Fibroblast of skin of scalp (primary cell): ENCODE data around the gene DNAJB14.

Experiments
- DNase-seq: peaks from one replicate; pipeline ENCODE4 v3.0.0-alpha.2; 2013

Gene DNAJB14

DNA sequence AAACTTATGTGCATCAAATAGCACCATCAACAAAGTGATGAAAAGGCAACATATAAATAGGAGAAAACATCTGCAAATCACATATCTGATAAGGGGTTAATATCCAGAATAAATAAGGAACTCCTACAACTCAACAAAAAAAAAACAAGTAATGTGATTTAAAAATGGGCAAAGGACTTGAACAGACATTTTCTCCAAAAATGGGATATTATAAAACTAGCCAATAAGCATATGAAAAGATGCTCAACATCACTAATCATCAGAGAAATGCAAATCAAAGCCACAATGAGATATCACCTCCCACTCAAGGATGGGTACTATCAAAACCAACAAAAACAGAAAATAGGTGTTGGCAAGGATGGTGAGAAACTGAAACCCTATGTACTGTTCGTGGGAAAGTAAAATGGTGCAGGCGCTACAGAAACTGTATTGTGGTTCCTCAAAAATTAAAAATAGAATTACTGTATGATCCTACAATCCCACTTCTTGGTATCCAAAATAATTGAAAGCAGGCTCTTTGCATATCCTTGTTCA, 2.4 kb downstream of the DNAJB14 start:
- DNase-seq = no peak

DNA sequence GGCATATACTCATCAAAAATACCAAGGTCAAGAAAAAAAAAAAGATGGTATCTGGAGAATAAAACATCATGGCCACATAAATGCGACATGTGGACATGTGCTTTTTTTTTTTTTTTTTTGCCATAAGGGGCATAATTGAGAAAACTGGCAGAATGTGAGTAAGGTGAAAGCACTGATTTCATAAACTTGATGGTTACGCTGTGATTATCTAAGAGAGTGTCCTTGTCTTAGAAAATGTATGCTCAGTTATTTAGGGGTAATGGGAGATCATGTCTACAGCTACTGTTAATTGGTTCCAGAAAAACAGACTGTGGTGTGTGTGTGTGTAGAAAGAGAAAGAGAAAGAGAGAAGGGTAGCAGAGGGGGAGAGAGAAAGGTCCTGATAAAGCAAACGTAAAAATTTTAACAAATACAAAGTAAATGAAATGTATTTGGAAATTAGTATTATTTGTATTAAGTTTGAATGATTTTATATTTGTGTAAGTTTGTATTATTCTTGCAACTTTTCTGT, 8.1 kb downstream of the DNAJB14 start:
- no peak for DNase-seq

DNA sequence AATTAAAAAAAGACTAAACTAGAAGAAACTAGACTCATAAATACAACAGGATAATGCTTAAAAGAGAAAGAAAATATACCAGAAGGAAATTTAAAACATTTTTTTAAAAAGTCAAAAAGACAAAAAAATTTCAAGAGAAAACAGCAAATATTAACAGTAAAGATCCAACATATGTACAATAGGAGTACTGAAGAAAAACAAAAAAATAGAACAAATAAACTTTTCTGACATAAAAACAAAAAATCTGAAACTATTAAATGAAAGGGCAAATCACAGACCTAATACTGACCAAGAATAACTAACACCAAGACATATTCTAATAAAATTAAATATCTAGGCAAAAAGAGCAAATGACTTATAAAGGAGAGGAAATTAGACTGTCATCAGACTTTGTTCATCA, 11.5 kb downstream of the DNAJB14 start:
- no peak for DNase-seq

DNA sequence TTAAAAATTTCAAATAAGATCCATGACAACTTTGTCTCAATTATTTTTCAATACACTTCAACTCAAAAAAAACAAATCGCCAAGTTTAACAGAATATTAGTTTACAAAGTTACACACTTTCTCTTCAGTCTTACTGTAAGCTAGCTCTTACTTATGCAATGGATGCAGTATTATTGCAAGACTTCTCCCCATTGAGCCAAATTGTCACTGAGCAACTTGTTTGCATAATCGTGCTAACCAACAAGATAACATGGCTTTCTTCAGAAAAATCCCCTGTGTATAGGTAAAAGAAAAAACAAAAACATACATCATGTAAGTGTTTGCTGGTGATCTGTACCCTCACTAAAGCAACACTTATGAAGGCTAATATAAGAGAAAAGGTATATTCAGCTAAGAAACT, 18.9 kb downstream of the DNAJB14 start:
- no peak for DNase-seq

DNA sequence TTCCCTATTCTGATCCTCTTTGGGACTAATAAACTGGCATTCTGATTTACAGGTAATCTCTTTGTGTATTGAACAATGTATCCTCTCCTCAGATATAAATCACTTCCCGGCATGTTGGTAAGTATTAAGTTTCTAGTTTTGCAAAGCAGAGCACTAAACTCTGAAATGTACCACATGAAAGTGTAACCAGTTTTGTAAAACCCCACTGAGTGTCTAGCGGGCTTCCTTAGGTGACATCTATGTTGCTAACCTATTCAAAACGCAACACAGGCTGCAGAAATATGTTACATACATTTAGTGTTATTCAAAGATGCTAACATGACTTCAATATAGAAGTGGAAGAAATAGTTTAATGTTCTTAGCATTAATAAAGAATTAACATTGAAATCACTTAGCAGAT, 25.2 kb downstream of the DNAJB14 start:
- DNase-seq = no peak

DNA sequence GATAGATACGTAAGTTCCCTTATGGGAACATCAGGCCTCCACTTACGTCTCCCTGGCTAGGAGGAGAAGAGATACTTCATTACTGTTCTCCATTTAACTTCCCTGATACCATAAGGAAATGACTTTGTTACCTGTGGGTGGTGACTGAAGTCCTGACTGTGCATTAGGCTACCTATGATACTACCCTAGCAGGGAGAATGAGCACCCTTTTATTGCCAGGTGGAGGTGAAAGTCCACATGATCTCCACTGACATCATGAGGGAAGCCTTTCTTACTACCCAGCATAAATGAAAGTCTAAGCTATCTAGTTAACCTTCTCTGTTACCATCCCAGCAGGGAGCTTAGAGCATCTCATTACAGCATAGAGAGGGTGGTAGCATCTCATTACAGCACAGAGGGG, 27.8 kb downstream of the DNAJB14 start:
- DNase-seq = no peak

DNA sequence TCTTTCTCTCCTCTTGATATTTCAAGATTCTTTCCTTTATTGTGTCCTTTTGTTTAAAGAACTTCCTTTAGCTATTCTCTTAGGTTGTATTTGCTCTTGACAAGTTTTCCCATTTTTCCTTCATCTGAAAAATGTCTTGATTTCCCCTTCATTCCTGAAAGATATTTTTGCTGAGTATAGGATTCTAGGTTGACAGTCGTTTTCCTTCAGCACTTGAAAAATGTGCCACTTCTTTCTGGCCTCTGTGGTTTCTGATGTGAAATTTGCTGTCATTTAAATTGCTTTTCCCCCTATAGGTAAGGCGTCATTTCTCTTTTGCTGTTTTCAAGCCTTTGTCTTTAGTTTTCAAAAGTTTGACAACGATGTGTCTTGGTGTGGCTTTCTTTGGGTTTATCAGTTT, 28.8 kb downstream of the DNAJB14 start:
- DNase-seq = no peak

DNA sequence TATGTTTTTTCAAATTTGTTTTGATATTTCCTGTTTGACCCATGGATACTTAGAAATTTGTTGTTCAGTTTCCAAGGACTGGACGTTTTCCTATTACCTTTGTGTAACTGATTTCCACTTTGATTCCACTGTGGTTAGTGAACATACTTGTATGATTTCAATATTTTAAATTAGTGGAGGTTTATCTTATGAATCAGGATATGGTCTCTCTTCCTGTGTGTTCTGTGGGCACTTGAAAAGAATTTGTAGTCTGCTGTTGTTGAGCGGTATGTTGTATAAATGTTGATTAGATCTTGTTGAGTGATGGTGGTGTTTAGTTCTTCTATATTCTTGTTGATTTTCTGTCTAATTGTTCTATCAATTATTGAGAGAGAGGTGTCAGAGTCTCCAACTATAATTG, 31.0 kb downstream of the DNAJB14 start:
- peak; percentile 4 for DNase-seq

DNA sequence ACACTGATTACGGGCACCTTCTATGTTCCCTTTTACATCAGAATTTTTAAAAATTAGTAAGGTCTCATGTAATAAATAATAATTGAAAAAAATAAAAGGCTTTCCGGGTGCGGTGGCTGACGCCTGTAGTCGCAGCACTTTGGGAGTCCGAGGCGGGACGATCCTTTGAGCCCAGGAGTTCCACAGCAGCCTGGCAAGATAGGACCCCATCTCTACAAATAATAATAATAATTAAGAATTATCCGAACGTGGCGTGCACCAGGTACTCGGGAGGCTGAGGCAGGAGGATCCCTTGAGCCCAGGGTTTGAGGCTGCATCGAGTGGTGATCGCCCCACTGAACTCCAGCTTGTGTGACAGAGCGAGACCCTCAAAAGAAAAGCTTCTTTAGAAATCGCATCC, 51.4 kb downstream of the DNAJB14 start:
- no peak for DNase-seq

DNA sequence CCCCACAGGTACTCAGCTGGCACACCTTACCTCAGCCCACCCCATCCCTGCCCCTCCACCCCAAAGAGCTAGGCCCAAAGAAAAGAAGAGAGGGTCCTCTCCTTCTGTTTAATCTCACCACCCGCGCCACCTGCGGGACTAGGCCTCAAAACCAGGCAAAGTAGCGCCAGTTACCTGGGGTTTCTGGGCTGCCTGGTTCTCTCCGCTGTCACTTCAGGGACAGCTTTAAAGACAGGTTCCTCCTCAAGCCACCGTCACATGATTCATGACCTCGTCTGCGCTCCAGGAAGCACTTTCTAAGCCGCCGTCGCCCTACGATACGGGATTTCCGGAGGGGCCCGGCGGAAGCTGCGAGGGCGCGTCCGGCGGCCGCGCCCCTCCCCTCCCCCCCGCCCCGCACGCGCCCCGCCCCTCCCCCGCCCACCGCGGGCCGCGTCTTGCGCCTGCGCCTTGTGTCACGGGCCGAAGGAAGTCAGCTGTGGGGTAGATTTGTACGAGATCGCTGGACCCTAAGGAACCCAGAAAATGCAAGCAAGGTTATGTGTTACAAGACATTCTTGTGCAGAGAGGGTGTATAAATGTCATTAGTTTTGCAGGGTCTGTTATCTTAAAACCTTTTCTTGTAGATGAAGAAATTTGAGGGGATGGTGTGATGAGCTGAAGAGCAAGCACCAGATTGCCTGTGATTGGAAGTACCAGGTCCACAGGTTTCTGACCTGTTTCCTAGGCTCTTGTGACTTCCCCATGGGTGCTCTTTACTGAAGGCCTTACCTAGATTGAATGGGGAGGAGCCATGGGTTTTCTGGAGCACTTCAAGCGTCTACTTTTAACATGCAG, 52.0 kb downstream of the DNAJB14 start, which contains the start of gene LAMTOR3:
Gene LAMTOR3 (minus strand): TSS at position 267 of the 837 bp plus-strand sequence. CDS start 464 bp downstream, outside the sequence.
- peak; percentile 92 for DNase-seq

DNA sequence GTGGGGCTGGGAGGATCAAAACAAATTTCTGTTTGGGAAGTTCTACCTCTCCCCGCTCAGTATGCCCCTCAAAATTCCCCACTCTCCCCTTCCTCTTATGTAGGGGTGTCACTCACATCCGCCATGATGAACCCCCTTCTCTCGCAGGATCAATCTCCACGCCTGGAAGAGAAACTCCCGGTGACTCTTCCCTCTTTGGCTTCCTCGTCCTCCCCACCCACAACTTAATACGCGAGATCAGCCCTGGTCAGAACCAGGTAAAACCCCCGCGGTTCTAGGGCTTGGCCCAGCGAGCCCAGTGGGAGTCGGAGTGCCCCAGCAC, 52.6 kb downstream of the DNAJB14 start:
- DNase-seq = no peak

DNA sequence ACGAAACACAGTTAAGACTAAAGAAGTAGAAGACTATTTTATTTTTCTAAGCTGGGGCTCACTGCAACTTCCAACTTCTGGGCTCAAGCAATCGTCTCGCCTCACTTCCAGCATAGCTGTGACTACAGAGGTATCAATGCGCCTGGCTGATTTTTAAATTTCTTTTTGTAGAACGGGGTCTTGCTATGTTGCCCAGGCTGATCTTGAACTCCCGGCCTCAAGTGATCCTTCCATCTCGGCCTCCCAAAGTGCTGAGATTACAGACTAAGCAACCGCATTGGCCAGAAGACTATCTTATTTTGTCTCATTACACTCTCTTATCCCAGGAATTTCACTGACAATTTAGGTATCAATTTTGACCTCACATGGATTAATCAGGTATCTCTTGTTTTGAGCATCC, 53.4 kb downstream of the DNAJB14 start:
- no peak for DNase-seq

DNA sequence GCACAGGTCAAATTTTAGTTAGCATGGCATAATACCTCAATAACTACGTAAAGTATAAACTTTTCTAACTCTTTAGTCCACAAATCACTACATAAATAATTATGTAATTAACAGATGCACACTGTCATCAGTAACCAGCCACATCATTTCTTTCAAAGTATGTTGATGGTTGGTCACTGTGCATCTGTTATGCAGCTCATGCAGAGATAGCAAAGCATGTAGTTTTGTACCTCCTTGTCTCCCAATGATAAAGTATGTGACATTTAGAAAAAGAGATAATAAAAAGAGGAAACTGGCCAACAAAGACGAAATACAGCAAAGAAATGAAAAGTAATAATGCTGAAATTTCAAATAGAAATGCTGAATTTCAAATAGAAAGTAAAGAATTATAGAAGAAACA, 55.1 kb downstream of the DNAJB14 start:
- DNase-seq = no peak

DNA sequence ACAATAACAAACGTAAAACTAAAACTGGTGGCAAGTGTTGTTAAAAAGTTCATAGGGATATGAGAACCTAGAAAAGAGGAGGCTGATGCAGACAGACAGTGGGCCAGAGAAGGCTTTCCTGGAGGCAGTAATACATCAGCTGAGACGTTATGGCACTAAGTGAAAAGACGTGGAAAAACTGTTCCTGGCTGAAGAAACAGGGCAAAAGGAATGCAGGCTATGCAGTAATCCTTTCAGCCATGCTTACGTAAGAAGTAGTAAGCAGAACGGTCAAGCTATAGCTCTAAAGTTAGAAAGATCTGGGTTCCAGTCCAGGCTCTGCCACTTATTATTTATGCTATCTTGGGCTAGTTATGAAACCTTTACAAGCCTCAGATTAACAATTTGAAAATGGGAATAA, 58.6 kb downstream of the DNAJB14 start:
- no peak for DNase-seq

DNA sequence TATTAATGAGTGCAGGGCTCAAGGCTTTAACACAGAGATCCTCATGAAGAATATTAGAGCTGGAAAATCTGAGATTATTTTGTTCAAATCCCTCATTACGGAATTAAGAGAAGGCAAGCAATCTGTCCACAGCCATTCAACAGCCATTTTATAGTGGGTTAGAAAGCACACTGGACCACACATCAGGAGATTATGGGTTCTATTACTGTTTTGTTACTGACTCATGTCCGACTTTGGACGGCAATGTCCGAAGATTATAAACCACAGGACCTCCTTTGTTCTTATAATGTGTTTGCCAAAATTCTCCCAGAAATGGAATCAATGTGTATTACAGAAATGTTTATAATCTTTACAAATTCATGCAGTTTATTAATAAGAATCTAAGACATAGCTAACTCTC, 60.3 kb downstream of the DNAJB14 start:
- no peak for DNase-seq

DNA sequence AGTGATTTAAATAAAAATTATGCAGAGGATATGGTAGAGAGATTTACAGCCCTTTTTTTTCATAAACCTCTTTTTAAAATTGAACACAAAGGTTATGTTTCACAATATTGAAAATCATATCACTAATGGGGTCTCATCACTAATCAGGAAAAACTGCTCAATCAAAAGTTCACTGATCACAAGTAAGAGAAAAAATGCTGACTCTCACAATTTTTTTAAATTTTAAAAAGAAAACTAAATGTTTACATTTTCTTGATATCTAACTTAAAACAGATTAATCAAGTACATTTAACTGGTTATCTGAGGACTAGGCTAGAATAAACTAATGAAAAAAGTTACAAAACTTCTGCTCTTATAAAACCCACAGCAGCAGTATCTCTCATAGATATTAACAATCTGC, 60.7 kb downstream of the DNAJB14 start:
- no peak for DNase-seq

DNA sequence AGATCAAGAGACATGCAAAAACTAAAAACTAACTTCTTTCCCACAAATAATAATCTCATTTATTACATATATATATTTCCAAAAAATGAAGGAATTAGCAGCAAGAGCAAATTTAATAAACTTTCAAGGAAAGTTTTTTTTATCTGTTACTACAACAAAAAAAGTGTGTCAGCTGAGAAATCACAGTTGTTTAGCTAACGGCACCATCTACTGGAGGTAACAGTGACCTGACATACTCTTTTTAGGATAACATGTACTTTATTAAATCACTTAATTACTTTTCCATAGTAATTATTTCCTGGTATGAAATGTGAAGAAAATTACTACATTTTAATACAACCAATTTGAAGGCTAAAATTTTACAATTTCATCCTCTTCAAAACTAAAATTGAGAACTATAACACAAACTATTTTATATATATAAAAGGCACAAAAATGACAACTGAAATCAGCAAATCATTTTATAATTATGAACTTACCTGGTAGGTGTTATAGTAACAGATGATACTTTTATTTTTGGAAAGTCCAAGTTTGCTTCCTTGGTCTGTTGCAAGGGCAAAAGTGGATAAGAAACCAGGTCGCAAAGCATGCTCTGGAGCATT, 61.3 kb downstream of the DNAJB14 start:
- peak; percentile 24 for DNase-seq

DNA sequence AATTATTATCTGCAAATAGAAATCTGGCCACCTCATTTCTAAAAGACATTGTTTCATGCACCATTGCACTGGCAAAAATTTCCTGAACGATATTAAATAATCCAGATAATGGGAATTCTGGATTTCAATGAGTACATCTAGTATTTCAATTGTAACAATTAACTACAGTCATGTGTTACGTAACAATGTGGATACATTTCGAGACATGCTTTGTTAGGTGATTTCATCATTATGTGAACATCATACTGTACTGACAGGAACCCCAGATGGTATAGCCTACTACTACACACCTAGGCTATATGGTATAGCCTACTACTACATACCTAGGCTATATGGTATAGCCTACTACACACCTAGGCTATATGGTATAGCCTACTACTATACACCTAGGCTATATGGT, 67.0 kb downstream of the DNAJB14 start:
- DNase-seq = no peak

DNA sequence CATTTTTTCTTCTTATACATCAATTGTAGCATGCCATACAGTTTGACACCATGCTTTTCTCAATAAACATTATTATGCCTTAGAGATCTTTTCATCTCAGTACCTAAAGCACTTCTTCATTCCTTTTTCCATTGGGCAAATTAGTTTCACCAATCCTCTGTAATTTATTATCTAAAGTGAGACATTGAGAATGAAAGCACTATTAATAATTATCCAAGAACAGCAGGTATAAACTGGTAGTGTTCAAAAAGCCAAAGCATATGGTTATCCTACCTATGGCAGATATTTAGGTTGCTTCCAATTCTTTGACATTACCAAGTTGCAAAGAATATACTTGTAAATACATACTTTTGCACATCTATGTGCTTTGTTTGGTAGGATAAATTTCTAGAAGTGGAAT, 67.8 kb downstream of the DNAJB14 start:
- DNase-seq = no peak

DNA sequence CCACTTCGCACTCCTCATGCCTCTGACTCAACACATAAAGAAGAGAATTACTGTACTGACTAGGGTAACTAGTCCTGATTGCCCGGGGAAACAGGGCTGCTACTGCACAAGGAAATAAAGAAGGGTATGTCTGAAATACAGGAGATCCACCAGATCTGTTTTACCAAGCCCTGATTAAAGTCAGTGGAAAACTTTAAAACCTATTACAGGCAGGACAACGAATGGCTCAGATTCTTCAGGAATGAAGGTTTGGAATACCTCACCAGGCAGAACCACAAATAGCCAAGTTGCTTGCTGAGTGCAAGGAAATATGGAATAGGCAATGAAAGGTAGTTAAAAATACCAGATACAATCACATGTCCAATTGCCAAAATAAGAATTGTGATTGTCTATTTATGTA, 69.5 kb downstream of the DNAJB14 start:
- no peak for DNase-seq

DNA sequence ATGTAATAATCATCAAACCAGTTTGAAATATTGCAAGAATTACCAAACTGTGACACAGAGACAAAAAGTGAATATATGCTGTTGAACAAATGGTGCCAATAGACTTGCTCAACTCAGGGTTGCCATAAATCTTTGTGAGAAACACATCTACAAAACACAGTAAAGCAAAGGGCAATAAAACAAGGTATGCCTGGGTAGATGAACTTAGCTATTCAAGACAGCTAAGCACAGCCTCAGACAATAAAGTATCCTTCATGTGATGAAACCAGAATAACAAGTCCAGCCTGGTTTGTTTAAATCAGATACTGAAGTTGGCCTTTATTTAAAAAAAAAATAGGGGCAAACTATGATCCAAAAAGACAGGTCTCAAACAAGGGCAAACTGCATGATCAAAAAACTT, 71.3 kb downstream of the DNAJB14 start:
- DNase-seq = no peak

DNA sequence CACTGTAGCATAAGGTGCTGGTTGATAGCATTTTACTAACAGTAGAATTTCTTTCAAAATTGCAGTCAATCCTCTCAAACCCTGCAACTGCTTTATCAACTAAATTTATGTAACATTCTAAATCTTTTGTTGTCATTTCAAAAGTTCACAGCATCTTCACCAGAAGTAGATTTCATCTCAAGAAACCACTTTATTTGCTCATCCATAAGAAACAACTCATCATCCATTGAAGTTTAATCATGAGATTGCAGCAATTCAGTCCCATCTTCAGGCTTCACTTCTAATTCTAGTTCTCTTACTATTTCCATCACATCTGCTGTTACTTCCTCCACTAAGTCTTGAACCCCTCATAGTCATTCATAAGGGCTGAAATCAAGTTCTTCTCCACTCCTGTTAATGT, 73.8 kb downstream of the DNAJB14 start:
- no peak for DNase-seq

DNA sequence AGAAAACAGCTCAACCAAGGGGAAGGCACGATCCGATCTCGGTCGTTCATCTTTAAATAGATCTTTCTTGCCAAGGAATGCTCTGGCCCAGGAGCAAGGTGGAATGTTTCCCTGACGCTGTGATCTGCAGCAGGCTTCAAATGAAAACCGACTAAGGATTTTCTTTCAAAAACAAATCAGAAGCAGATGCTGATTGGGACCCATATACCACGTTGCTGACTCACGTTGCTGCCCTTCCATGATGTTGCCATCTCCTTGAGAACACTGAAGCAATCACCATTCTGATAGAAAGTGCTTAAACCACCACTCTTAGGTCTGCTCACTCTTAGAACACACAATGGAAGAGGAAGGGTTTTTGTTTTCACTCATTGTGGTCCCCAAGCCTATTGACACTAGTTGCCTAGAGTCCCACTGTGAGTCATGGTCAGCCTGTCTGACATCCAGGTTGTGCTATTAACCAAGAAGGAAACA, 78.3 kb downstream of the DNAJB14 start:
- peak; percentile 19 for DNase-seq

DNA sequence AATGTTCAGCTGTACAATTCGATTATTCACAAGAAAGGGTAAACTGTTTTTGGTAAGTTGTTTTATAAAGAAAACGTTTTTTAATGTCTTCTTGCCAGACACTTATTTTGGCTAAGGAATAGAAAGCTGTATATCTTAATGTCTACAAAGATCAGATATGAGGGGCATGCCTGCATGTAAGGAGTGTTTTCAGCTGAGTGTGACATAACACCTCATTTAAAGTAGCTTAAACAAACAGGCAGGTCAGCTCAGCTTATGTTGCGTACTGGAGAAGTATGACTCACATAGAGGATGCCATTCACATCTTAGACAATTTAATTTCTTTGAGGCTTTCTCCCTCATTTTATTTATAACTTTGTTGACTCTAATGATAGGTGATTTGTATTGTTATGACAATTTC, 82.6 kb downstream of the DNAJB14 start:
- DNase-seq = no peak
